H1 (cell line): Measurements from ENCODE around the gene SPINDOC. TPM values are rescaled to one million over a fixed set of nuclear protein-coding genes. Genes with fewer than 3 reads are reported as not detected.
A peak's percentile ranks its signal among the peaks of the same experiment; 100 is the strongest.

Experiments
- CTCF ChIA-PET: fragments of 300-600 bp; sonication (Branson Sonifier 250); formaldehyde crosslinking; loops from one replicate; lab custom pipeline; 2021; ENCODE audit not compliant: partially characterized antibody; lab: Charles Lee
- POLR2A ChIA-PET: fragments of 300-600 bp; sonication (Branson Sonifier 250); formaldehyde crosslinking; loops from one replicate; lab custom pipeline; 2021; ENCODE audit warnings: inconsistent platforms; ENCODE audit not compliant: partially characterized antibody; lab: Charles Lee
- DNase-seq, 2 experiments: peaks; one replicate each; pipeline versions ENCODE4 v3.0.0 to v3.0.0-alpha.2; 2010 to 2022; ENCODE audit warnings: low spot score in 2 of 2, low read depth in 1 of 2, mixed read lengths in 1 of 2
- FAIRE-seq: peaks from 2 replicates; lab custom pipeline; 2011; peaks lifted over from hg19 to GRCh38; lab: Jason Lieb, UNC
- H2AFZ ChIP-seq: 2 replicates; pipeline ENCODE4 v1.8.1; 2012; ENCODE audit warnings: low read length, inconsistent platforms
- H2AK5ac ChIP-seq: 2 replicates; pipeline ENCODE4 v1.6.1; 2013; ENCODE audit warnings: low read depth, low read length
- H2BK120ac ChIP-seq: replicated peaks from 2 replicates; pipeline ENCODE3; 2013; ENCODE audit warnings: low read depth, low read length, inconsistent platforms
- H2BK12ac ChIP-seq: 2 replicates; pipeline ENCODE4 v1.6.1; 2013; ENCODE audit warnings: low read depth, low read length
- H2BK15ac ChIP-seq: 2 replicates; pipeline ENCODE4 v1.6.1; 2013; ENCODE audit warnings: low read length
- H2BK20ac ChIP-seq: 2 replicates; pipeline ENCODE4 v1.6.1; 2013; ENCODE audit warnings: low read length
- H2BK5ac ChIP-seq: 2 replicates; pipeline ENCODE4 v1.6.1; 2013; ENCODE audit warnings: low read depth, low read length
- H3K14ac ChIP-seq: 2 replicates; pipeline ENCODE4 v1.6.1; 2013; ENCODE audit warnings: inconsistent platforms; ENCODE audit not compliant: insufficient read length
- H3K18ac ChIP-seq: 2 replicates; pipeline ENCODE4 v1.6.1; 2013; ENCODE audit warnings: low read length; ENCODE audit errors: extremely low read depth
- H3K23ac ChIP-seq: 2 replicates; pipeline ENCODE4 v1.6.1; 2013; ENCODE audit warnings: inconsistent platforms; ENCODE audit not compliant: insufficient read length
- H3K23me2 ChIP-seq: 2 replicates; pipeline ENCODE4 v1.6.1; 2013; ENCODE audit warnings: low read depth, low read length
- H3K27ac ChIP-seq: 2 replicates; pipeline ENCODE4 v1.6.1; 2011; ENCODE audit warnings: low read depth, low read length, inconsistent platforms
- H3K27me3 ChIP-seq, 4 experiments: replicated peaks in 1 of 4; 1 replicate in 1 of 4; 2 replicates in 3 of 4; pipeline versions ENCODE4 v1.6.1 to v1.8.1; 2011 to 2013; ENCODE audit warnings: low read length in 3 of 4, mild to moderate bottlenecking in 3 of 4, inconsistent platforms in 2 of 4, mixed read lengths in 2 of 4, moderate library complexity in 1 of 4; ENCODE audit not compliant: control insufficient read depth in 3 of 4, insufficient read depth in 3 of 4; ENCODE audit errors: extremely low read depth in 1 of 4
- H3K36me3 ChIP-seq, 4 experiments: 2 replicates each; pipeline versions ENCODE4 v1.6.1 to v1.8.1; 2011 to 2013; ENCODE audit warnings: mild to moderate bottlenecking in 4 of 4, low read length in 3 of 4, moderate library complexity in 2 of 4, control low read depth in 1 of 4, inconsistent platforms in 1 of 4; ENCODE audit not compliant: insufficient read depth in 4 of 4, control insufficient read depth in 2 of 4
- H3K4ac ChIP-seq: replicated peaks from 2 replicates; pipeline ENCODE3; 2013; ENCODE audit warnings: low read length, low read depth, mixed read lengths, inconsistent platforms; ENCODE audit not compliant: insufficient read length
- H3K4me1 ChIP-seq, 4 experiments: replicated peaks in 1 of 4; 1 replicate in 1 of 4; 2 replicates in 3 of 4; pipeline versions ENCODE4 v1.6.1 to v1.8.1; 2011 to 2013; ENCODE audit warnings: low read length in 3 of 4, inconsistent platforms in 2 of 4, mixed read lengths in 1 of 4; ENCODE audit not compliant: insufficient read depth in 4 of 4, control insufficient read depth in 3 of 4
- H3K4me2 ChIP-seq, 2 experiments: 2 replicates each; pipeline versions ENCODE4 v1.6.1 to v1.8.1; 2011 to 2013; ENCODE audit warnings: low read depth in 2 of 2, low read length in 2 of 2, control low read depth in 1 of 2, inconsistent platforms in 1 of 2, mild to moderate bottlenecking in 1 of 2; ENCODE audit not compliant: insufficient read depth in 1 of 2
- H3K4me3 ChIP-seq, 4 experiments: fragments of 200-600, 300-600 bp in 1 of 4; sonication (generic), shearing (Covaris generic), sonication (Bioruptor Twin) in 1 of 4; 2 replicates each; pipeline versions ENCODE4 v1.5.1 to v1.8.1; 2011 to 2016; ENCODE audit warnings: low read length in 4 of 4, low read depth in 3 of 4, control low read depth in 2 of 4, inconsistent platforms in 2 of 4, mild to moderate bottlenecking in 2 of 4, mixed read lengths in 1 of 4, moderate library complexity in 1 of 4; ENCODE audit not compliant: insufficient read depth in 2 of 4; ENCODE audit errors: extremely low read depth in 1 of 4
- H3K56ac ChIP-seq: replicated peaks from 2 replicates; pipeline ENCODE3; 2013; ENCODE audit warnings: low read depth, mild to moderate bottlenecking, mixed read lengths, low read length, inconsistent platforms; ENCODE audit not compliant: insufficient read length
- H3K79me1 ChIP-seq: 2 replicates; pipeline ENCODE4 v1.6.1; 2013; ENCODE audit warnings: low read depth, low read length, control low read depth
- H3K79me2 ChIP-seq, 2 experiments: 2 replicates each; pipeline versions ENCODE4 v1.6.1 to v1.8.1; 2012 to 2013; ENCODE audit warnings: low read length in 2 of 2, mild to moderate bottlenecking in 2 of 2, inconsistent platforms in 1 of 2; ENCODE audit not compliant: insufficient read depth in 2 of 2, control insufficient read depth in 1 of 2
- H3K9ac ChIP-seq, 4 experiments: replicated peaks in 1 of 4; 1 replicate in 1 of 4; 2 replicates in 3 of 4; pipeline versions ENCODE4 v1.6.1 to v1.8.1; 2011 to 2013; ENCODE audit warnings: low read depth in 3 of 4, low read length in 3 of 4, control low read depth in 2 of 4, mild to moderate bottlenecking in 2 of 4, moderate library complexity in 2 of 4, inconsistent platforms in 1 of 4; ENCODE audit errors: extremely low read depth in 1 of 4
- H3K9me3 ChIP-seq, 2 experiments: 2 replicates each; pipeline versions ENCODE4 v1.6.1 to v1.8.1; 2012 to 2013; ENCODE audit warnings: mild to moderate bottlenecking in 2 of 2, moderate library complexity in 2 of 2, control low read depth in 1 of 2, inconsistent platforms in 1 of 2, low read depth in 1 of 2, low read length in 1 of 2, mixed read lengths in 1 of 2; ENCODE audit not compliant: insufficient read depth in 2 of 2
- H4K20me1 ChIP-seq, 2 experiments: replicated peaks in 1 of 2; 2 replicates each; pipeline versions ENCODE3 to v1.8.1; 2011 to 2013; ENCODE audit warnings: inconsistent platforms in 2 of 2, low read length in 2 of 2, mild to moderate bottlenecking in 1 of 2; ENCODE audit not compliant: insufficient read depth in 2 of 2, control insufficient read depth in 1 of 2
- H4K5ac ChIP-seq: 2 replicates; pipeline ENCODE4 v1.6.1; 2013; ENCODE audit warnings: low read length, low read depth, mixed read lengths, inconsistent platforms; ENCODE audit not compliant: insufficient read length
- H4K8ac ChIP-seq: 2 replicates; pipeline ENCODE4 v1.8.0; 2013; ENCODE audit warnings: mild to moderate bottlenecking, moderate library complexity, low read length, inconsistent platforms; ENCODE audit not compliant: insufficient read depth; ENCODE audit errors: extremely low read depth
- H4K91ac ChIP-seq: replicated peaks from 2 replicates; pipeline ENCODE3; 2013; ENCODE audit warnings: low read length, mixed read lengths, inconsistent platforms; ENCODE audit not compliant: insufficient read length
- EGR1 ChIP-seq: IDR thresholded peaks from 2 replicates; pipeline ENCODE4 v1.6.1; 2011; ENCODE audit warnings: low read depth, low read length, borderline replicate concordance
- JUN ChIP-seq: IDR thresholded peaks from 2 replicates; pipeline ENCODE4 v1.6.1; 2011; ENCODE audit warnings: low read depth, mild to moderate bottlenecking, improper control_type of control experiment, low read length
- WGBS, 2 experiments: shearing (Covaris generic) in 1 of 2; methylation state at CpG; one replicate each; pipeline versions ENCODE4 v1.1.6 to v1.1.7; 2013 to 2015; ENCODE audit warnings: low lambda C conversion rate in 2 of 2, mixed read lengths in 2 of 2, inconsistent platforms in 1 of 2, low coverage in 1 of 2, missing lambda C conversion rate in 1 of 2; ENCODE audit not compliant: insufficient replicate concordance in 2 of 2, insufficient coverage in 1 of 2, insufficient read length in 1 of 2; ENCODE audit errors: extremely low coverage in 1 of 2, missing lambda C conversion rate in 1 of 2; 5-methylcytosine and 5-hydroxymethylcytosine counted together
- polyA plus RNA-seq, 7 experiments: library from polyadenylated mRNA; depleted of rRNA in 3 of 7; stranded (reverse) in 5 of 7; unstranded in 2 of 7; fragments of >200 nt in 5 of 7; fragments of 200-250 nt in 2 of 7; gene quantifications; 1 replicate in 5 of 7; 2 replicates in 1 of 7; 4 replicates in 1 of 7; pipeline versions ENCODE4 v1.2.1 to v1.2.3, GENCODE V29; 2011 to 2013; ENCODE audit warnings: missing spikeins in 2 of 7, mixed read lengths in 2 of 7
- total RNA-seq: library from RNA; stranded (reverse); fragmentation: NEBNext Ultra II Directional; extraction: Animal tissue kit (Norgen Biotek cat#: 25700); gene quantifications from 2 replicates; pipeline ENCODE4 v1.2.1, GENCODE V29; 2021

Gene SPINDOC
- total and polyA plus RNA-seq, 2 of the 8 experiments (the other 6 are each of a cell fraction or from before 2014, with no cell fraction given), result 78.7 to 99.7 TPM

DNA sequence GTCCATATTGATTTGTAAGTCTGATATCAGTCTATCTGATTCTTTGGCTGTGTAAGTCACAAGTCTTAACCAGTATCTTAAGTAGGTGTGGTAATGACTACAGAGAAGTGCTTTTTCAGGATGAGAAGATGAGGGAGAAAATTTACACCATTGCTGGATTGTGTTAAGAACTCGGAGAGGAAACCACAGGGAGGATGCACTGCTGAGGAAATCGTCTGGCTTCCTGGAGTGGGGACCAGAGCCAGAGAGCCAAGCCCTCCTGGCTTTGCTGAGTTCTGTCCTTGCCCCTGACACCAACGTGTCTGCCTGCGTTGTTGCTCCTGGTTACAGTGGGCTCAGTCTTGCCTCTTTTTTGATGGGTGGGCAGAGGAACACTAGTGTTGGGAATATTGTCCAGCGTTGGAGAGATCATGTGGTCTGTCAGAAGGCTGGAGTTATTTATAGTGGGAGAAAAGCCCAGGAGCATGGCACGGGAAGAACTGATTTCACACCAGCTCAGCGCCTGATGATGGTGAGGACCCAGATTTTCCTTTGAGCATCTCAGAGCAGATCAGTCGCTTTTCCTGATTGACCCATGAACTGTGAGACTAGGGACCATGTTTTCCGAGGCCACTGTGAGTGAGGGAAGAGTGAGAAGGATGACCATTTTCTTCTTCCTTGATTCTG lies 55.3 kb downstream of the SPINDOC start:
- no peak overlapping the region for H3K4me3 ChIP-seq
- no peak overlapping the region for H2BK15ac ChIP-seq
- H3K18ac ChIP-seq, result no peak overlapping the region
- H3K23ac ChIP-seq, result no peak overlapping the region
- peaks cover 10% of the 10 kb centered on the region for H3K79me1 ChIP-seq
- TF ChIP-seq JUN (no peak), EGR1 (no peak)
- H3K27me3 ChIP-seq, result no peaks in the 10 kb centered on the region
- peaks cover 11 to 38% of the 10 kb centered on the region in 2 experiments for H4K20me1 ChIP-seq
- H3K23me2 ChIP-seq, result no peaks in the 10 kb centered on the region
- no peak overlapping the region for H4K5ac ChIP-seq
- H2AK5ac ChIP-seq, result 0 out of 2 replicates have a peak overlapping the region, but pooled peaks have one; percentile 48
- ChIA-PET CTCF (interaction anchor here (0.8 to 3.4 kb wide), 9 partner anchors 20 to 132 kb away, joined by 3 to 33 read pairs (median 4); partner anchors contain the start of gene MARK2), POLR2A (interaction anchor here (1.1 to 1.2 kb wide), 2 partner anchors 8 to 10 kb away, joined by 3 to 4 read pairs; no protein-coding TSS in a partner anchor)
- no peak overlapping the region for H2BK20ac ChIP-seq
- H3K4me1 ChIP-seq, result peaks cover 4 to 25% (median 8%) of the 10 kb centered on the region in 4 experiments
- H3K27ac ChIP-seq, result no peak overlapping the region
- H3K4me2 ChIP-seq, result peak overlapping the region in 1 of 2 experiments; percentile 38; a peak in 1 of 4 replicates
- no peak overlapping the region for H4K8ac ChIP-seq
- peaks cover 9 to 89% of the 10 kb centered on the region in 2 experiments; a peak in 3 of 4 replicates for H3K79me2 ChIP-seq
- H3K9me3 ChIP-seq, result no peaks in the 10 kb centered on the region
- DNase-seq, result no peak
- peak overlapping the region; percentile 64; the same call in 1 of the 2 replicates for H2BK12ac ChIP-seq
- FAIRE-seq, result no peak
- H2BK5ac ChIP-seq, result no peak overlapping the region
- no peak overlapping the region for H4K91ac ChIP-seq
- WGBS, 2 experiments, result 82% methylated on average over 9 of the region's 9 CpGs; no CpG with 5 or more reads in 1 of the 2 experiments
- H2BK120ac ChIP-seq, result no peak overlapping the region
- no peak overlapping the region for H3K4ac ChIP-seq
- no peak overlapping the region for H3K14ac ChIP-seq
- H3K56ac ChIP-seq, result no peak overlapping the region
- no peak overlapping the region for H2AFZ ChIP-seq
- H3K9ac ChIP-seq, result no peak overlapping the region
- H3K36me3 ChIP-seq, result no peaks in the 10 kb centered on the region
